Keratinocyte (primary cell): ENCODE measurements around the gene MXI1.

Experiments
- EZH2 ChIP-seq: IDR thresholded peaks from one replicate; pipeline ENCODE4 v1.6.1; 2012; ENCODE audit warnings: inconsistent platforms, mild to moderate bottlenecking, low read length, moderate library complexity
- TF ChIP-seq, protein P1 (sequence below), 3 experiments: IDR thresholded peaks in 1 of 3; conservative IDR thresholded peaks in 1 of 3; optimal IDR thresholded peaks in 1 of 3; 2 replicates in 2 of 3; 3 replicates in 1 of 3; pipeline versions ENCODE3 to v1.5.1; 2011; ENCODE audit warnings: low read length in 3 of 3, mild to moderate bottlenecking in 3 of 3, moderate library complexity in 2 of 3, control low read depth in 1 of 3, inconsistent platforms in 1 of 3; ENCODE audit not compliant: insufficient read depth in 2 of 3; ENCODE audit errors: extremely low read depth in 1 of 3

DNA sequence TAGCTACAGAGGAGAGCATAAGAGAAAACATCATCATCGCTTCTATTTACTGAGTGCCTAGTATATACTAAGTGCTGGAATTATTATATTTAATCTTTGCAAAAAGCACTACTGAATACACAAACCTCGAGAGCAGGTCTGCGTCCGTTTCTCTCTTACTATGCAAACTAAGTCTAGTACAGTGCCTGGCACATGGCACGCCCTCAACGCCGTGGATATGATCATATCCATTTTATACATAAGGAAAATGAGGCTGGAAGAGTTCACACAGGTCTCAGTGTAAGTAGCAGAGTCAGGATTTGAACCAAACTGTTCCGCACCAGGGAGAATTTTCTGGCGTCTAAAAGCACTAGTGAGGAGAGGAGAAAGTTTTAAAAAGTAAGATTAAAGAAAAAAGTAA, 17.6 kb downstream of the MXI1 start:
- TF ChIP-seq, protein P1, sequence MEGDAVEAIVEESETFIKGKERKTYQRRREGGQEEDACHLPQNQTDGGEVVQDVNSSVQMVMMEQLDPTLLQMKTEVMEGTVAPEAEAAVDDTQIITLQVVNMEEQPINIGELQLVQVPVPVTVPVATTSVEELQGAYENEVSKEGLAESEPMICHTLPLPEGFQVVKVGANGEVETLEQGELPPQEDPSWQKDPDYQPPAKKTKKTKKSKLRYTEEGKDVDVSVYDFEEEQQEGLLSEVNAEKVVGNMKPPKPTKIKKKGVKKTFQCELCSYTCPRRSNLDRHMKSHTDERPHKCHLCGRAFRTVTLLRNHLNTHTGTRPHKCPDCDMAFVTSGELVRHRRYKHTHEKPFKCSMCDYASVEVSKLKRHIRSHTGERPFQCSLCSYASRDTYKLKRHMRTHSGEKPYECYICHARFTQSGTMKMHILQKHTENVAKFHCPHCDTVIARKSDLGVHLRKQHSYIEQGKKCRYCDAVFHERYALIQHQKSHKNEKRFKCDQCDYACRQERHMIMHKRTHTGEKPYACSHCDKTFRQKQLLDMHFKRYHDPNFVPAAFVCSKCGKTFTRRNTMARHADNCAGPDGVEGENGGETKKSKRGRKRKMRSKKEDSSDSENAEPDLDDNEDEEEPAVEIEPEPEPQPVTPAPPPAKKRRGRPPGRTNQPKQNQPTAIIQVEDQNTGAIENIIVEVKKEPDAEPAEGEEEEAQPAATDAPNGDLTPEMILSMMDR (optimal IDR thresholded peaks at IDR 0.05 in 1 of 3, IDR thresholded peaks at IDR 0.05 in 1 of 3, conservative IDR thresholded peaks at IDR 0.05 in 1 of 3; ENCODE audit: extremely low read depth in 1 of 3, insufficient read depth in 2 of 3, low read length in 3 of 3) = no peak
- TF ChIP-seq EZH2 = no peak
